DND-41 (cell line): ENCODE results near the gene MAPK13.

ENCODE experiments used
- ATAC-seq: fragments of 200-7000 bp; cut with Tn5 transposase; 3 replicates; pipeline ENCODE4 v1.9.1; 2021; ENCODE audit warnings: low read depth; ENCODE audit not compliant: insufficient read depth
- DNase-seq: peaks from one replicate; pipeline ENCODE4 v3.0.0-alpha.2; 2020
- H2AFZ ChIP-seq: 2 replicates; pipeline ENCODE4 v1.6.0; 2012; ENCODE audit warnings: low read depth, low read length
- H3K27ac ChIP-seq: 2 replicates; pipeline ENCODE4 v1.5.1; 2012; ENCODE audit warnings: low read length, inconsistent platforms
- H3K27me3 ChIP-seq: fragments of 200-600 bp; sonication (generic); 2 replicates; pipeline ENCODE4 v1.6.0; 2012; ENCODE audit warnings: low read length, mild to moderate bottlenecking, inconsistent platforms; ENCODE audit not compliant: insufficient read depth, poor library complexity
- H3K36me3 ChIP-seq: 2 replicates; pipeline ENCODE4 v1.5.1; 2012; ENCODE audit warnings: low read length, inconsistent platforms; ENCODE audit not compliant: insufficient read depth
- H3K4me1 ChIP-seq: 2 replicates; pipeline ENCODE4 v1.5.1; 2012; ENCODE audit warnings: mild to moderate bottlenecking, low read length; ENCODE audit not compliant: insufficient read depth
- H3K4me2 ChIP-seq: 2 replicates; pipeline ENCODE4 v1.6.0; 2012; ENCODE audit warnings: mild to moderate bottlenecking, moderate library complexity, low read length, inconsistent platforms; ENCODE audit not compliant: insufficient read depth
- H3K4me3 ChIP-seq, 2 experiments: fragments of 200-600 bp in 1 of 2; shearing (Covaris generic) in 1 of 2; 2 replicates each; pipeline ENCODE4 v1.5.1; 2012 to 2016; ENCODE audit warnings: inconsistent platforms in 2 of 2, low read length in 2 of 2, mild to moderate bottlenecking in 2 of 2, low read depth in 1 of 2, moderate library complexity in 1 of 2
- H3K79me2 ChIP-seq: 2 replicates; pipeline ENCODE4 v1.6.0; 2012; ENCODE audit warnings: low read length, inconsistent platforms; ENCODE audit not compliant: insufficient read depth
- H3K9ac ChIP-seq: 2 replicates; pipeline ENCODE4 v1.6.0; 2012; ENCODE audit warnings: low read depth, mild to moderate bottlenecking, inconsistent platforms, low read length, moderate library complexity
- H3K9me3 ChIP-seq: 2 replicates; pipeline ENCODE4 v1.5.1; 2012; ENCODE audit warnings: low read length, moderate library complexity, mild to moderate bottlenecking, inconsistent platforms; ENCODE audit not compliant: insufficient read depth, severe bottlenecking
- H4K20me1 ChIP-seq: 2 replicates; pipeline ENCODE4 v1.6.0; 2012; ENCODE audit warnings: low read length; ENCODE audit not compliant: insufficient read depth
- CTCF ChIP-seq: IDR thresholded peaks from 2 replicates; pipeline ENCODE4 v1.5.1; 2012; ENCODE audit warnings: borderline replicate concordance, low read length, moderate library complexity, mild to moderate bottlenecking; ENCODE audit not compliant: poor library complexity, severe bottlenecking; ENCODE audit errors: extremely low read depth
- EZH2 ChIP-seq: IDR thresholded peaks from 3 replicates; pipeline ENCODE4 v1.6.1; 2012; ENCODE audit warnings: borderline replicate concordance, low read depth, mild to moderate bottlenecking, moderate library complexity, low read length, inconsistent platforms; ENCODE audit not compliant: severe bottlenecking

MAPK13 gene

GRCh38 chr6:36169023-36170007, 39.0 kb downstream of the MAPK13 start:
- Histone ChIP-seq H2AFZ (0 out of 2 replicates have a peak overlapping the region, but pooled peaks have one; percentile 6), H3K27ac (no peak overlapping the region), H3K4me2 (no peak overlapping the region)

GRCh38 chr6:36170704-36171103, 40.4 kb downstream of the MAPK13 start:
- TF ChIP-seq CTCF (no peak), EZH2 (no peak)
- no peaks in the 10 kb centered on the region for H3K4me1 ChIP-seq

More at GRCh38 chr6:36169023-36170007, 39.0 kb downstream of the MAPK13 start:
- no peak overlapping the region for H3K4me3 ChIP-seq
- H3K4me1 ChIP-seq = no peaks in the 10 kb centered on the region
- DNase-seq (no peak), ATAC-seq (peak; percentile 29; the same call in 1 of the 3 replicates)
- TF ChIP-seq EZH2 = no peak
- no peak for TF ChIP-seq CTCF
- H3K9me3 ChIP-seq = no peaks in the 10 kb centered on the region
- H3K36me3 ChIP-seq = no peaks in the 10 kb centered on the region
- H3K9ac ChIP-seq = no peak overlapping the region
- H4K20me1 ChIP-seq = no peaks in the 10 kb centered on the region
- no peaks in the 10 kb centered on the region for H3K27me3 ChIP-seq
- H3K79me2 ChIP-seq = no peaks in the 10 kb centered on the region

GRCh38 chr6:36171573-36171972, 41.3 kb downstream of the MAPK13 start:
- Histone ChIP-seq H3K79me2 (no peaks in the 10 kb centered on the region), H3K27me3 (no peaks in the 10 kb centered on the region), H3K4me3 (no peak overlapping the region), H3K9me3 (no peaks in the 10 kb centered on the region), H3K4me1 (no peaks in the 10 kb centered on the region), H4K20me1 (no peaks in the 10 kb centered on the region), H3K36me3 (no peaks in the 10 kb centered on the region), H3K4me2 (no peak overlapping the region), H3K9ac (no peak overlapping the region), H2AFZ (no peak overlapping the region), H3K27ac (no peak overlapping the region)
- TF ChIP-seq CTCF = no peak
- TF ChIP-seq EZH2 = no peak
- DNase-seq (no peak), ATAC-seq (no peak)

More at GRCh38 chr6:36170704-36171103, 40.4 kb downstream of the MAPK13 start:
- H3K36me3 ChIP-seq = no peaks in the 10 kb centered on the region
- no peaks in the 10 kb centered on the region for H3K79me2 ChIP-seq
- H3K9ac ChIP-seq = no peak overlapping the region
- H4K20me1 ChIP-seq = no peaks in the 10 kb centered on the region
- H3K4me3 ChIP-seq = no peak overlapping the region
- H3K9me3 ChIP-seq = no peaks in the 10 kb centered on the region
- no peaks in the 10 kb centered on the region for H3K27me3 ChIP-seq
- no peak overlapping the region for H2AFZ ChIP-seq
- no peak for DNase-seq
- ATAC-seq = no peak
- no peak overlapping the region for H3K4me2 ChIP-seq
- H3K27ac ChIP-seq = no peak overlapping the region
